ENCODE results near the gene KCNAB1.

Gene KCNAB1

GRCh38 chr3:156479604-156480003 is 359.2 kb downstream of the KCNAB1 start:
- Histone ChIP-seq H3K9ac (ENCODE audit: low read depth, low read length) (no peak overlapping the region), H3K4me3 (ENCODE audit: low read depth, low read length) (no peak overlapping the region), H3K9me3 (ENCODE audit: control insufficient read depth, insufficient read depth, low read length) (no peaks in the 10 kb centered on the region), H3K4me1 (ENCODE audit: control insufficient read depth, insufficient read depth, low read length) (peaks cover 7% of the 10 kb centered on the region), H3K36me3 (ENCODE audit: control insufficient read depth, insufficient read depth, low read length) (no peaks in the 10 kb centered on the region), H3K27me3 (ENCODE audit: control insufficient read depth, insufficient read depth, low read length) (no peaks in the 10 kb centered on the region)

- no peaks in the 10 kb centered on the region for H3K36me3 ChIP-seq (ENCODE audit: control insufficient read depth, insufficient read depth, low read length)
- peaks cover 7% of the 10 kb centered on the region for H3K4me1 ChIP-seq (ENCODE audit: control insufficient read depth, insufficient read depth, low read length)
Observed at GRCh38 chr3:156480949-156481348, 360.6 kb downstream of the KCNAB1 start.

GRCh38 chr3:156483002-156483401 is 362.6 kb downstream of the KCNAB1 start:
- Histone ChIP-seq H3K27me3 (ENCODE audit: control insufficient read depth, insufficient read depth, low read length) (no peaks in the 10 kb centered on the region), H3K36me3 (ENCODE audit: control insufficient read depth, insufficient read depth, low read length) (no peaks in the 10 kb centered on the region), H3K4me3 (ENCODE audit: low read depth, low read length) (no peak overlapping the region), H3K9ac (ENCODE audit: low read depth, low read length) (no peak overlapping the region), H3K4me1 (ENCODE audit: control insufficient read depth, insufficient read depth, low read length) (peaks cover 7% of the 10 kb centered on the region), H3K9me3 (ENCODE audit: control insufficient read depth, insufficient read depth, low read length) (no peaks in the 10 kb centered on the region)

More at GRCh38 chr3:156480949-156481348, 360.6 kb downstream of the KCNAB1 start:
- Histone ChIP-seq H3K27me3 (ENCODE audit: control insufficient read depth, insufficient read depth, low read length) (no peaks in the 10 kb centered on the region), H3K4me3 (ENCODE audit: low read depth, low read length) (no peak overlapping the region), H3K9ac (ENCODE audit: low read depth, low read length) (no peak overlapping the region), H3K9me3 (ENCODE audit: control insufficient read depth, insufficient read depth, low read length) (no peaks in the 10 kb centered on the region)

GRCh38 chr3:156483426-156483825 is 363.0 kb downstream of the KCNAB1 start:
- Histone ChIP-seq H3K36me3 (ENCODE audit: control insufficient read depth, insufficient read depth, low read length) (no peaks in the 10 kb centered on the region), H3K27me3 (ENCODE audit: control insufficient read depth, insufficient read depth, low read length) (no peaks in the 10 kb centered on the region), H3K9ac (ENCODE audit: low read depth, low read length) (no peak overlapping the region), H3K9me3 (ENCODE audit: control insufficient read depth, insufficient read depth, low read length) (no peaks in the 10 kb centered on the region), H3K4me3 (ENCODE audit: low read depth, low read length) (no peak overlapping the region), H3K4me1 (ENCODE audit: control insufficient read depth, insufficient read depth, low read length) (peaks cover 7% of the 10 kb centered on the region)

GRCh38 chr3:156483961-156484787 is 363.8 kb downstream of the KCNAB1 start:
- Histone ChIP-seq H3K36me3 (ENCODE audit: control insufficient read depth, insufficient read depth, low read length) (no peaks in the 10 kb centered on the region), H3K4me1 (ENCODE audit: control insufficient read depth, insufficient read depth, low read length) (peaks cover 7% of the 10 kb centered on the region), H3K4me3 (ENCODE audit: low read depth, low read length) (no peak overlapping the region), H3K9ac (ENCODE audit: low read depth, low read length) (no peak overlapping the region), H3K9me3 (ENCODE audit: control insufficient read depth, insufficient read depth, low read length) (no peaks in the 10 kb centered on the region), H3K27me3 (ENCODE audit: control insufficient read depth, insufficient read depth, low read length) (no peaks in the 10 kb centered on the region)

- H3K27me3 ChIP-seq (ENCODE audit: control insufficient read depth, insufficient read depth, low read length): no peaks in the 10 kb centered on the region
- H3K4me3 ChIP-seq (ENCODE audit: low read depth, low read length): no peak overlapping the region
- H3K36me3 ChIP-seq (ENCODE audit: control insufficient read depth, insufficient read depth, low read length): no peaks in the 10 kb centered on the region
- H3K9me3 ChIP-seq (ENCODE audit: control insufficient read depth, insufficient read depth, low read length): no peaks in the 10 kb centered on the region
- H3K4me1 ChIP-seq (ENCODE audit: control insufficient read depth, insufficient read depth, low read length): peaks cover 3% of the 10 kb centered on the region
- no peak overlapping the region for H3K9ac ChIP-seq (ENCODE audit: low read depth, low read length)
Observed at GRCh38 chr3:156488767-156489166, 368.4 kb downstream of the KCNAB1 start.

- H3K4me1 ChIP-seq (ENCODE audit: control insufficient read depth, insufficient read depth, low read length): no peaks in the 10 kb centered on the region
- no peaks in the 10 kb centered on the region for H3K27me3 ChIP-seq (ENCODE audit: control insufficient read depth, insufficient read depth, low read length)
- H3K9me3 ChIP-seq (ENCODE audit: control insufficient read depth, insufficient read depth, low read length): no peaks in the 10 kb centered on the region
- H3K9ac ChIP-seq (ENCODE audit: low read depth, low read length): no peak overlapping the region
- H3K4me3 ChIP-seq (ENCODE audit: low read depth, low read length): no peak overlapping the region
- no peaks in the 10 kb centered on the region for H3K36me3 ChIP-seq (ENCODE audit: control insufficient read depth, insufficient read depth, low read length)
Observed at GRCh38 chr3:156489462-156489911, 369.1 kb downstream of the KCNAB1 start.

GRCh38 chr3:156491192-156491591 is 370.8 kb downstream of the KCNAB1 start:
- Histone ChIP-seq H3K4me3 (ENCODE audit: low read depth, low read length) (no peak overlapping the region), H3K9ac (ENCODE audit: low read depth, low read length) (no peak overlapping the region), H3K27me3 (ENCODE audit: control insufficient read depth, insufficient read depth, low read length) (no peaks in the 10 kb centered on the region), H3K36me3 (ENCODE audit: control insufficient read depth, insufficient read depth, low read length) (no peaks in the 10 kb centered on the region), H3K4me1 (ENCODE audit: control insufficient read depth, insufficient read depth, low read length) (no peaks in the 10 kb centered on the region), H3K9me3 (ENCODE audit: control insufficient read depth, insufficient read depth, low read length) (no peaks in the 10 kb centered on the region)

GRCh38 chr3:156492801-156493261 is 372.5 kb downstream of the KCNAB1 start:
- no peaks in the 10 kb centered on the region for H3K9me3 ChIP-seq (ENCODE audit: control insufficient read depth, insufficient read depth, low read length)
- H3K27me3 ChIP-seq (ENCODE audit: control insufficient read depth, insufficient read depth, low read length): no peaks in the 10 kb centered on the region
- no peak overlapping the region for H3K4me3 ChIP-seq (ENCODE audit: low read depth, low read length)
- no peak overlapping the region for H3K9ac ChIP-seq (ENCODE audit: low read depth, low read length)
- H3K36me3 ChIP-seq (ENCODE audit: control insufficient read depth, insufficient read depth, low read length): no peaks in the 10 kb centered on the region
- no peaks in the 10 kb centered on the region for H3K4me1 ChIP-seq (ENCODE audit: control insufficient read depth, insufficient read depth, low read length)

GRCh38 chr3:156493887-156494286 is 373.5 kb downstream of the KCNAB1 start:
- H3K9ac ChIP-seq (ENCODE audit: low read depth, low read length): no peak overlapping the region
- no peaks in the 10 kb centered on the region for H3K27me3 ChIP-seq (ENCODE audit: control insufficient read depth, insufficient read depth, low read length)
- H3K9me3 ChIP-seq (ENCODE audit: control insufficient read depth, insufficient read depth, low read length): no peaks in the 10 kb centered on the region
- H3K4me3 ChIP-seq (ENCODE audit: low read depth, low read length): no peak overlapping the region
- no peaks in the 10 kb centered on the region for H3K36me3 ChIP-seq (ENCODE audit: control insufficient read depth, insufficient read depth, low read length)
- H3K4me1 ChIP-seq (ENCODE audit: control insufficient read depth, insufficient read depth, low read length): no peaks in the 10 kb centered on the region

- no peaks in the 10 kb centered on the region for H3K36me3 ChIP-seq (ENCODE audit: control insufficient read depth, insufficient read depth, low read length)
- no peaks in the 10 kb centered on the region for H3K9me3 ChIP-seq (ENCODE audit: control insufficient read depth, insufficient read depth, low read length)
- H3K4me3 ChIP-seq (ENCODE audit: low read depth, low read length): no peak overlapping the region
- H3K4me1 ChIP-seq (ENCODE audit: control insufficient read depth, insufficient read depth, low read length): no peaks in the 10 kb centered on the region
- H3K27me3 ChIP-seq (ENCODE audit: control insufficient read depth, insufficient read depth, low read length): no peaks in the 10 kb centered on the region
- H3K9ac ChIP-seq (ENCODE audit: low read depth, low read length): no peak overlapping the region
Observed at GRCh38 chr3:156495816-156496215, 375.4 kb downstream of the KCNAB1 start.

GRCh38 chr3:156497326-156497725 is 376.9 kb downstream of the KCNAB1 start:
- H3K9me3 ChIP-seq (ENCODE audit: control insufficient read depth, insufficient read depth, low read length): no peaks in the 10 kb centered on the region
- no peaks in the 10 kb centered on the region for H3K4me1 ChIP-seq (ENCODE audit: control insufficient read depth, insufficient read depth, low read length)
- H3K36me3 ChIP-seq (ENCODE audit: control insufficient read depth, insufficient read depth, low read length): no peaks in the 10 kb centered on the region
- no peaks in the 10 kb centered on the region for H3K27me3 ChIP-seq (ENCODE audit: control insufficient read depth, insufficient read depth, low read length)
- H3K4me3 ChIP-seq (ENCODE audit: low read depth, low read length): no peak overlapping the region
- no peak overlapping the region for H3K9ac ChIP-seq (ENCODE audit: low read depth, low read length)
